Measurements from ENCODE around the gene MRPS24. TPM values are rescaled to one million over a fixed set of nuclear protein-coding genes. Genes with fewer than 3 reads are reported as not detected.

The MRPS24 gene
- total RNA-seq, 1 experiment from 2014 or later: 156 TPM

DNA sequence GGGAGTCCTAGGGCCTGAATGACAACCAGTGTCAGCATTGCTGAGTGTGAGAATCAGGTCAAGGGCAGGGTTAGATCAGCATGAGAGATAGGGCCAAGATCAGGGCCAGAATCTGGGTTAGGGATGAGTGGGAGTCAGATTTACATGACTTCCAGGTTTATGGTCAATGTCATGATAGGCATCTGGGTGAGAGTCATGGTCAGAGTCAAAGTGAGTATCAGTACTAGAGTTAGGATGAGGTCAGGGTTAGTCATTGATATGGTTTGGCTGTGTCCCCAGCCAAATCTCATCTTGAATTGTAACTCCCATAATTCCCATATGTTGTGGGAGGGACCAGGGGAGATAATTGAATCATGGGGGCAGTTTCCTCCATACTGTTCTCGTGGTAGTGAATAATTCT lies 12.3 kb downstream of the MRPS24 start:
- Histone ChIP-seq H3K36me3 (ENCODE audit: control insufficient read depth in 1 of 2, insufficient read depth in 2 of 2, low read length in 2 of 2) (no peaks in the 10 kb centered on the region), H3K79me2 (ENCODE audit: insufficient read depth, low read length) (no peaks in the 10 kb centered on the region), H3K4me2 (ENCODE audit: low read length) (no peak overlapping the region), H4K20me1 (ENCODE audit: insufficient read depth) (no peaks in the 10 kb centered on the region), H3K9me3 (ENCODE audit: control insufficient read depth in 1 of 2, insufficient read depth in 1 of 2, low read depth in 1 of 2, low read length in 2 of 2) (no peaks in the 10 kb centered on the region), H3K4me3 (replicated peaks in 1 of 2; ENCODE audit: low read depth in 1 of 2, low read length in 2 of 2) (no peak overlapping the region), H3K9me2 (ENCODE audit: insufficient read depth) (no peaks in the 10 kb centered on the region), H3K4me1 (ENCODE audit: control insufficient read depth in 1 of 2, insufficient read depth in 2 of 2, low read length in 2 of 2) (no peaks in the 10 kb centered on the region), H3K27ac (ENCODE audit: low read depth, low read length) (no peak overlapping the region), H3K9ac (ENCODE audit: low read length) (no peak overlapping the region), H3K27me3 (ENCODE audit: insufficient read depth, low read length) (no peaks in the 10 kb centered on the region), H2AFZ (ENCODE audit: low read depth, low read length, poor library complexity, severe bottlenecking) (no peak overlapping the region)
- ChIA-PET POLR2A (no interaction called here), RAD21 (ENCODE audit: low non-redundant PET in 1 of 2, low total read pairs in 2 of 2, uncharacterized antibody in 2 of 2, unreplicated experiment in 2 of 2) (no interaction called here), CTCF (no interaction called here)
- no peak for TF ChIP-seq RAD21 (IDR thresholded peaks at IDR 0.05; ENCODE audit: low read depth)
- TF ChIP-seq, protein P1, sequence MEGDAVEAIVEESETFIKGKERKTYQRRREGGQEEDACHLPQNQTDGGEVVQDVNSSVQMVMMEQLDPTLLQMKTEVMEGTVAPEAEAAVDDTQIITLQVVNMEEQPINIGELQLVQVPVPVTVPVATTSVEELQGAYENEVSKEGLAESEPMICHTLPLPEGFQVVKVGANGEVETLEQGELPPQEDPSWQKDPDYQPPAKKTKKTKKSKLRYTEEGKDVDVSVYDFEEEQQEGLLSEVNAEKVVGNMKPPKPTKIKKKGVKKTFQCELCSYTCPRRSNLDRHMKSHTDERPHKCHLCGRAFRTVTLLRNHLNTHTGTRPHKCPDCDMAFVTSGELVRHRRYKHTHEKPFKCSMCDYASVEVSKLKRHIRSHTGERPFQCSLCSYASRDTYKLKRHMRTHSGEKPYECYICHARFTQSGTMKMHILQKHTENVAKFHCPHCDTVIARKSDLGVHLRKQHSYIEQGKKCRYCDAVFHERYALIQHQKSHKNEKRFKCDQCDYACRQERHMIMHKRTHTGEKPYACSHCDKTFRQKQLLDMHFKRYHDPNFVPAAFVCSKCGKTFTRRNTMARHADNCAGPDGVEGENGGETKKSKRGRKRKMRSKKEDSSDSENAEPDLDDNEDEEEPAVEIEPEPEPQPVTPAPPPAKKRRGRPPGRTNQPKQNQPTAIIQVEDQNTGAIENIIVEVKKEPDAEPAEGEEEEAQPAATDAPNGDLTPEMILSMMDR (IDR thresholded peaks at IDR 0.05 in 2 of 3, conservative IDR thresholded peaks at IDR 0.05 in 1 of 3; ENCODE audit: borderline replicate concordance in 1 of 3, insufficient read depth in 1 of 3, low read depth in 2 of 3, low read length in 2 of 3): no peak
- no peak for TF ChIP-seq YY1 (IDR thresholded peaks at IDR 0.05; ENCODE audit: extremely low read depth, insufficient replicate concordance, low read depth, low read length)
- TF ChIP-seq, protein P2, sequence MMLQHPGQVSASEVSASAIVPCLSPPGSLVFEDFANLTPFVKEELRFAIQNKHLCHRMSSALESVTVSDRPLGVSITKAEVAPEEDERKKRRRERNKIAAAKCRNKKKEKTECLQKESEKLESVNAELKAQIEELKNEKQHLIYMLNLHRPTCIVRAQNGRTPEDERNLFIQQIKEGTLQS (IDR thresholded peaks at IDR 0.05): no peak
- TF ChIP-seq SIN3A (IDR thresholded peaks at IDR 0.05; ENCODE audit: low read depth): no peak
- BruUV-seq (replicated peaks): no TSS peak
- ATAC-seq (no peak), DNase-seq (ENCODE audit: low read depth, low spot score) (no peak)
- intact Hi-C loops (cut with micrococcal nuclease): no loop called here

- H3K9me2 ChIP-seq (ENCODE audit: insufficient read depth): no peaks in the 10 kb centered on the region
- no peaks in the 10 kb centered on the region for H3K27me3 ChIP-seq (ENCODE audit: insufficient read depth, low read length)
- ATAC-seq: no peak
- H3K9me3 ChIP-seq (ENCODE audit: control insufficient read depth in 1 of 2, insufficient read depth in 1 of 2, low read depth in 1 of 2, low read length in 2 of 2): no peaks in the 10 kb centered on the region
- ChIA-PET RAD21 (ENCODE audit: low non-redundant PET in 1 of 2, low total read pairs in 2 of 2, uncharacterized antibody in 2 of 2, unreplicated experiment in 2 of 2) (no interaction called here), POLR2A (no interaction called here), CTCF (no interaction called here)
- H3K4me1 ChIP-seq (ENCODE audit: control insufficient read depth in 1 of 2, insufficient read depth in 2 of 2, low read length in 2 of 2): no peaks in the 10 kb centered on the region
- no peak overlapping the region for H3K9ac ChIP-seq (ENCODE audit: low read length)
- H3K79me2 ChIP-seq (ENCODE audit: insufficient read depth, low read length): no peaks in the 10 kb centered on the region
- no peak overlapping the region for H3K4me3 ChIP-seq (replicated peaks in 1 of 2; ENCODE audit: low read depth in 1 of 2, low read length in 2 of 2)
- intact Hi-C loops (cut with micrococcal nuclease): no loop called here
- BruUV-seq (replicated peaks): no TSS peak
- no peaks in the 10 kb centered on the region for H4K20me1 ChIP-seq (ENCODE audit: insufficient read depth)
- no peak for DNase-seq (ENCODE audit: low read depth, low spot score)
- H3K36me3 ChIP-seq (ENCODE audit: control insufficient read depth in 1 of 2, insufficient read depth in 2 of 2, low read length in 2 of 2): no peaks in the 10 kb centered on the region
- H3K27ac ChIP-seq (ENCODE audit: low read depth, low read length): no peak overlapping the region
- H3K4me2 ChIP-seq (ENCODE audit: low read length): no peak overlapping the region
- no peak overlapping the region for H2AFZ ChIP-seq (ENCODE audit: low read depth, low read length, poor library complexity, severe bottlenecking)
- TF ChIP-seq SRF (IDR thresholded peaks at IDR 0.05; ENCODE audit: low read depth): no peak
- TF ChIP-seq, protein P1 (IDR thresholded peaks at IDR 0.05 in 2 of 3, conservative IDR thresholded peaks at IDR 0.05 in 1 of 3; ENCODE audit: borderline replicate concordance in 1 of 3, insufficient read depth in 1 of 3, low read depth in 2 of 3, low read length in 2 of 3): no peak
- no peak for TF ChIP-seq CEBPB (IDR thresholded peaks at IDR 0.05; ENCODE audit: low read depth)
- TF ChIP-seq MAX (IDR thresholded peaks at IDR 0.05): no peak
- no peak for TF ChIP-seq SP1 (IDR thresholded peaks at IDR 0.05; ENCODE audit: low read depth)
- TF ChIP-seq POLR2A (IDR thresholded peaks at IDR 0.05; ENCODE audit: borderline replicate concordance, extremely low read depth, insufficient read depth, insufficient read length): no peak
- TF ChIP-seq YY1 (IDR thresholded peaks at IDR 0.05; ENCODE audit: extremely low read depth, insufficient replicate concordance, low read depth, low read length): no peak
- TF ChIP-seq CBX3 (IDR thresholded peaks at IDR 0.05; ENCODE audit: low read depth): no peak
- TF ChIP-seq POLR2AphosphoS5 (IDR thresholded peaks at IDR 0.05; ENCODE audit: low read depth, low read length): no peak
- no peak for TF ChIP-seq SIN3A (IDR thresholded peaks at IDR 0.05; ENCODE audit: low read depth)
- TF ChIP-seq JUND (IDR thresholded peaks at IDR 0.05): no peak
- TF ChIP-seq RAD21 (IDR thresholded peaks at IDR 0.05; ENCODE audit: low read depth): no peak
- TF ChIP-seq FOSL1 (IDR thresholded peaks at IDR 0.05; ENCODE audit: low read depth): no peak
- no peak for TF ChIP-seq EZH2phosphoT487 (IDR thresholded peaks at IDR 0.05; ENCODE audit: borderline replicate concordance)
- TF ChIP-seq TCF7L2 (IDR thresholded peaks at IDR 0.05; ENCODE audit: borderline replicate concordance, extremely low read depth, insufficient read depth, insufficient read length): no peak
- no peak for TF ChIP-seq ELF1 (IDR thresholded peaks at IDR 0.05; ENCODE audit: borderline replicate concordance, low read depth)
- no peak for TF ChIP-seq EZH2 (IDR thresholded peaks at IDR 0.05)
These were observed 13.0 kb downstream of the MRPS24 start for GRCh38 chr7:43856316-43856715.
